SK-MEL-5 (cell line): ENCODE data around the gene CD36. TPM values are rescaled to one million over a fixed set of nuclear protein-coding genes. Genes with fewer than 3 reads are reported as not detected.

Experiments used
- DNase-seq: peaks from one replicate; pipeline ENCODE4 v3.0.0-alpha.2; 2016; ENCODE audit warnings: low read depth, low spot score
- in situ Hi-C: cut with HindIII; loops from 2 replicates; pipeline ENCODE4 v1.10.0; 2016; ENCODE audit warnings: low sequenced_read_pairs, high pct_unique_total_duplicates, low pct_unique_long_range_greater_than_20kb
- total RNA-seq: library from RNA; depleted of rRNA; stranded (reverse); fragments of >200 nt; shearing (Covaris generic); gene quantifications from 2 replicates; pipeline ENCODE4 v1.2.3, GENCODE V29; 2014

Gene CD36
- total RNA-seq, 1 experiment from 2014 or later: 45.5 TPM

DNA sequence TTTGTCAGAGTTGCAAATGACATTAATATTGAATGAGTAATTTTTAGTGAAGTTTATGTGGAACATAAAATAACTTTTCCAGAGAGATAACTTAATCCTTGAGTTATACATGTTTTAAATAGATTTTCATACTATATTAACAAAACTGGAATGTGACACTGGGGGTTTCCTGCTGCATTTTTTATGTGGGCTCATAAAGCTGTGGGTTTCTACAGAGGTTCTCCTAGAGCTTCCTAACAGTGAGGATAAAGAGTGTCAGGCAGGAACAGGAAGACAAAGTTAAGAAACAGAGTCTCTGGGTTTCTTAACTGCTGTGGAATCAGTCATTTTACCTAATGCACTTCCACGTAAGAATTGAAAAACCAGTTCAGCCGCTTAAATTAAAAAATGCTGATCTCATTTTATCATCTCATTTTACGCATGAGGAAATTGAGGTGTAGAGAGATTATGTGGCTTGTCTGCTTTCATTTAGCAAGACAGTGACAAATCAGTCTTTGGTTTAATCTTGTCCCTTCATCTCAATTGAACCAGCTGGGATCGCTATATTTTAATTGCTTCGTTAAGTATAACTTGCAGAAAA lies 5.0 kb downstream of the CD36 start:
- in situ Hi-C loops: no loop called here
- no peak for DNase-seq

GRCh38 chr7:80644054-80644453 lies 5.6 kb downstream of the CD36 start:
- in situ Hi-C loops: no loop called here
- no peak for DNase-seq

- in situ Hi-C loops: no loop called here
- no peak for DNase-seq
Measured at GRCh38 chr7:80646083-80646865, 7.8 kb downstream of the CD36 start.

GRCh38 chr7:80647436-80647835 lies 9.0 kb downstream of the CD36 start:
- in situ Hi-C loops: no loop called here
- no peak for DNase-seq

DNA sequence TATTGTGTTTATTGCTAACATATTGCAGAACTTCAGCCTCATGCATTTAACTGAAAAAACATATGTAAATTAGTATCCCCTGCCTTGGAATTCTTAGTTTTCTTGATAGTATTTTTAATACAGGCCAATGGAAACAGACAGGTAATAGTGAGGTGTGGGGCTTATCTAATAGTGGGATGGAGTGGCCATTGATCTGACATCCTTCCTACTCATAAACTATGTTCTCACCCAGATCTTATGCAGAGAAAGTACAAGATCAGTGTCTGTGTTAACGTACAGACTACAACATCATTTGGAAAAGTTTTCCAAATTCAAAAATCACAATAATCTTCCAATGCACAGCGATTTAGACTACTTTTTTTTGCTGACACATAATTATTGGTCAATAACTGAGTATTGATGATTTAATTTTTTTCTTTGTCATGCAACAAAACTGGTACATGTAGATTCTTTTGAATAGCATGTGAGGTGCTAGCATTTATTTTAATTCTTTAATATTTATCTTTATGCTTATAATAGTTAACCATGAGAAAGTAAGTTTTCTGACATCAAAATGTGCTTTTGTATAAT lies 9.7 kb downstream of the CD36 start:
- DNase-seq: no peak
- in situ Hi-C loops: no loop called here

GRCh38 chr7:80649011-80649410 lies 10.6 kb downstream of the CD36 start:
- DNase-seq: no peak
- in situ Hi-C loops: no loop called here

GRCh38 chr7:80650030-80650429 lies 11.6 kb downstream of the CD36 start:
- DNase-seq: no peak
- in situ Hi-C loops: loop anchor here (25.0 kb wide), 2 partner anchors 213 to 513 kb away; partner anchors contain the start of gene GNAI1

- in situ Hi-C loops: loop anchor here (25.0 kb wide), 2 partner anchors 214 to 514 kb away; partner anchors contain the start of gene GNAI1
- no peak for DNase-seq
Measured at GRCh38 chr7:80651471-80651870, 13.0 kb downstream of the CD36 start.

- no peak for DNase-seq
Measured at GRCh38 chr7:80653244-80653643, 14.8 kb downstream of the CD36 start.

DNA sequence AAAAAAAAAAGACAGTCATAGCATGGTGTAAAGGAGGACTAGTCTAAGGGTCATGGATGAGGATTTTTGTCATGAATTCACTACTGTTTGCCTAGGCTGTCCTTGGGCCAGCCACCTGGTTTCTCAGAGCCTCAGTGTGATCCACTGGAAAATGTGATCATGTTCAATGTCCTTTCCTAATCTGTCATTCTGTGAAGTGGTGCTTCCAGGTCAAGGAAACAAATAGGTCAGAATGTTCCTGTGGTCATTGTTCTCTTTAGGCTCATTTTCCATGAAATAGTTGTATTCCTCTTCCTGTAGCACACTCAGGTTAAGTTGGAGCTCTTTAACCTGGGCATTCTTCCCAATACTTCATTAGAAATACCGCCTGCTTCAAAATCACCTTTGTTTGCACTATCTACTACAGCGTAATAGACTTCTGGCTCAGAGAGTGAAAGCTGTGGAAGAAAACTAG lies 16.5 kb downstream of the CD36 start:
- in situ Hi-C loops: loop anchor here (25.0 kb wide), 2 partner anchors 218 to 518 kb away; partner anchors contain the start of gene GNAI1
- no peak for DNase-seq

More at GRCh38 chr7:80653244-80653643, 14.8 kb downstream of the CD36 start:
- in situ Hi-C loops: loop anchor here (25.0 kb wide), 2 partner anchors 216 to 516 kb away; partner anchors contain the start of gene GNAI1

DNA sequence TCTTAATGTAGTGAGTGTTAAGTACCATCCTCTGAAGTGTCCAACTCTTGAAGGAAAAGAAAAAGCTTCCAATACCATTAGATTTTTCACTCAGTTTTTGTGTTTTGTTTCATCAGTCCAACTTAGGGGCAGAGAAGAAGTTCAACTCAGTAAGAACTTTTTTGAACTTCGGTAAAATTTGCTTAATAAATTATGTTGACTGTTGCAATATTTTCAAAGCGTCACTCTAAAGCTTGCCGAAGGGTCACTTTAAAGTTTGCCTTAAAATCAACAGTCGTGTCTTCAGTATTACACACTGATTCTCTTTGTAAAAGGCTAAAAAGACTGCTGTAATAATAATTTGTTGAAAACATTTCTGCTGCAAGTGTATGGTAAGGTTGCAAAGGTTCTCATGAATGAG lies 17.6 kb downstream of the CD36 start:
- in situ Hi-C loops: loop anchor here (25.0 kb wide), 2 partner anchors 219 to 519 kb away; partner anchors contain the start of gene GNAI1
- DNase-seq: no peak

DNA sequence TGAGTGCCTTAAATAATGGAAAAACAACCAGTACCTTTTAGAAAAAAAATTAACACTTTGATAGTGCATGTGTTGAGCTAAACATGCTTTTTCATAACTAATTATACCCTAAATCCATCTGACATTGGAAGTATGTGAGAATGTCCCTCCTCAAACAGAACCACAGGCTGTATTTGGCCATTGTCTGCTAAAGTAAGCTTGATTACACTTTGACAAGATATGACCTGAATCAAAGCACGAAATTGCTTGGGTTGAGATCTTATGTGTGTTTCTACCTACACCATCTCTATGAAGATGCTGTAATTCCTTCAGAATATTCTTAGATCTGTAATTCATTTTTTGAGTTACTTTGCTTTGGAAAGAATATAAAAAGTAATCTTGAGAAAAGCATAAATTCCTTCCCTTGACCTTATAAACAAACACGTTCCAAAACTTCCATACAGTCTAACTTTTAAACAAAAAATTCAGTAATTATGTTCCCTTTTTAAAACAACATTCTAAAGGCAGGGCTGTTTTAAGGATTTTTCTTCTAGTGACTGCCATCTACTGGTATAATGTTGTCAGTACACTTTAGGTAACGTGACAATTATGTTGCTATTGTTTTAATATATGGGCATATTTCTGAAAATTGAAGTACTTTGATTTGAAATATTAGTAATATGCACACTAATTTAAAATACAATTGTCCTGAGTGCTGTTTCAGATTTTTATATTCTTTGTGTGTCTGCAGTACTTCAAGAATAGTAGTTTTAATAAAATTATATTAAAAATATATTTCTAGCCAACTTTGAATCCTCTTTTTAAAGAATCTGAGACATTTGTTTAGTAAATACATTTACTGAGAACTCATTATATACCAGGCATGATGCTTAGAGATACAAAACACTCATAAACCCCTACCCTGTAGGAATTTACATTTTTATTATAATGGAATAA lies 20.9 kb downstream of the CD36 start:
- in situ Hi-C loops: loop anchor here (25.0 kb wide), 2 partner anchors 222 to 522 kb away; partner anchors contain the start of gene GNAI1

DNA sequence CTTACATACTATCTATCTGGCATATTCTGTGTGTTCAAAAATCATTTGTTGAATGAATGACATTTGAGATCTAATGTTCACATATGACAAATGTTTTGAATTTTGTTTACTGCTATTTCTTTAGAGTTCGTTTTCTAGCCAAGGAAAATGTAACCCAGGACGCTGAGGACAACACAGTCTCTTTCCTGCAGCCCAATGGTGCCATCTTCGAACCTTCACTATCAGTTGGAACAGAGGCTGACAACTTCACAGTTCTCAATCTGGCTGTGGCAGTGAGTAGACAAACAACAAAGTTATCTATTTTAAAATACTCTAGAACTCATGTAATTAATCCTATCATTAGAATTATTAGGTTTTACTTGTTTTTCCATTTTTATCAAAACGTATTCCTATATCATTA lies 22.5 kb downstream of the CD36 start:
- in situ Hi-C loops: loop anchor here (25.0 kb wide), 2 partner anchors 224 to 524 kb away; partner anchors contain the start of gene GNAI1
- no peak for DNase-seq

More for the DNA sequence above, 20.9 kb downstream of the CD36 start:
- DNase-seq: peak; percentile 68

GRCh38 chr7:80661729-80662128 lies 23.3 kb downstream of the CD36 start:
- DNase-seq: peak; percentile 49
- in situ Hi-C loops: loop anchor here (25.0 kb wide), 2 partner anchors 224 to 524 kb away; partner anchors contain the start of gene GNAI1

DNA sequence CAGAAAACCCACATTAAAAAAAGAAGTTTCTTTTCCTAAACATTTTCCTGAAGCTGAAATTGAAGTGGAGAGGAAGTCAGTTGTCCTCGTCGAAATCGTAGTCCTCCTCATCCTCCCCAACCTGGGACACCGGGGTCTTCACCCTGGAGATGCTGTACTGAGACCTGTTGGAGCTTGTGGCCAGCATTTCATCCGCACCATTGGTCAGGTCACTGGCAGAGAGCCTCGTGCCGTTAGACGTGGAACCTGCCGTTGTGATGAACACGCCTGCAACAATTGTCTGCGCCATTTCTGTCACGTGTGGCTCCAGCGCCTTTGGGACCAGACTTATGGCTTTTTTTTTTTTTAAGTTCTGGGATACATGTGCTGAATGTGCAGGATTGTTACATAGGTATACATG lies 23.8 kb downstream of the CD36 start:
- in situ Hi-C loops: loop anchor here (25.0 kb wide), 2 partner anchors 225 to 525 kb away; partner anchors contain the start of gene GNAI1
- DNase-seq: no peak

DNA sequence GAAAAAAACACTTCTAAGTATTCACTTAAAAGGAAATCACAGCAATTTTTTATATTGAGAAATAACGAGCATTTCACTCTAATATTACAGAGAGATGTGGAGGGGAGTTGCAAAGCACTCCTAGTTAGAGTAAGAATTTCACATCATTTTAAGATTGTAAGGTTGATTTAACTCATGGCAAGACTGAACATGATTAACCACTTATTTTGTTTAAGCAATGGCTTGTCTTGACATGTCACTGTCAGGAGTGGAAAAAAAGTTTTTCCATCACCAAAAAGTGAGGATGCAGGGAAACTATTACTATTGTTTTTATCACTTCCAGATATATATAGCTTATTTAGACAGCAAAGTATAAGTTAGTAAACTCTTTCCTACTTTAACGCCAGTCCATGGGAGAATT lies 27.1 kb downstream of the CD36 start:
- no peak for DNase-seq
- in situ Hi-C loops: loop anchor here (25.0 kb wide), 2 partner anchors 228 to 528 kb away; partner anchors contain the start of gene GNAI1

DNA sequence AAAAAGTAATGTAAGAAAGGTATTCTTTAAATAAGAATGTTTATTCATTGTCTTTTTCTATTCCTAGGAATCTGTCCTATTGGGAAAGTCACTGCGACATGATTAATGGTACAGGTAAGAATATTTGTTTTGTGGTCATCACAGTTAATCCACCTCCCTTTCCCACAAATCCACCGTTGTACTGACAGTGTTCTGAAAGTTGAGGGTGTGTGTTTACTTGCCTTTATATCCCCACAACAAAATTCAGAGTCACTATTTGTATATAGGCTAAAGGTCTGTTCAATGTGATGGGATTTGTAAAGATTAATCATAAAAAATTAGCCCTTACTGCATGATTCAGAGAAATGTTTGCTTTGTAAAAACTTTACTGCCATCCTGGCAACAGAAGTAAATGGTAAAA lies 27.9 kb downstream of the CD36 start:
- in situ Hi-C loops: loop anchor here (25.0 kb wide), 2 partner anchors 229 to 529 kb away; partner anchors contain the start of gene GNAI1
- no peak for DNase-seq
